Measurements from ENCODE around the gene GPS2.

DNA sequence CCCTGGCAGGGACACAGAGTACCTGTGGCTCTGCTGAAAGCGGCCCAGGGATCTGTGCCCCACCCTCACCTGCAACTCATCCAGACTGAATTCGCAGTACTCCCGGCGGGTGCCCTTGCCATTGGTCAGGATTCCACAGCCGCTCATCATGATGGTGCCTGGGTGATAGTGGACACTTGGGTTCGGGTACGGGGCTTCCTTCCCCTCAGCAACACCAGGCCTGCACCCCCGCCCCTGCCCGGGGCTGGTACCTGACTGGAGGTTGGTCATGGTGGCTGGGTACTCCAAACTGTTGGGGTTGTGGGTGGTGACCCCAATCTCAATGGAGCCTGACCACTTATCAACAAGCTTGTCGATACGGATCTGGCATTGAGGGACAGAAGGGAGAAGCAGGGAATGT is 11.0 kb upstream of the GPS2 start:
- TF ChIP-seq, protein P1, sequence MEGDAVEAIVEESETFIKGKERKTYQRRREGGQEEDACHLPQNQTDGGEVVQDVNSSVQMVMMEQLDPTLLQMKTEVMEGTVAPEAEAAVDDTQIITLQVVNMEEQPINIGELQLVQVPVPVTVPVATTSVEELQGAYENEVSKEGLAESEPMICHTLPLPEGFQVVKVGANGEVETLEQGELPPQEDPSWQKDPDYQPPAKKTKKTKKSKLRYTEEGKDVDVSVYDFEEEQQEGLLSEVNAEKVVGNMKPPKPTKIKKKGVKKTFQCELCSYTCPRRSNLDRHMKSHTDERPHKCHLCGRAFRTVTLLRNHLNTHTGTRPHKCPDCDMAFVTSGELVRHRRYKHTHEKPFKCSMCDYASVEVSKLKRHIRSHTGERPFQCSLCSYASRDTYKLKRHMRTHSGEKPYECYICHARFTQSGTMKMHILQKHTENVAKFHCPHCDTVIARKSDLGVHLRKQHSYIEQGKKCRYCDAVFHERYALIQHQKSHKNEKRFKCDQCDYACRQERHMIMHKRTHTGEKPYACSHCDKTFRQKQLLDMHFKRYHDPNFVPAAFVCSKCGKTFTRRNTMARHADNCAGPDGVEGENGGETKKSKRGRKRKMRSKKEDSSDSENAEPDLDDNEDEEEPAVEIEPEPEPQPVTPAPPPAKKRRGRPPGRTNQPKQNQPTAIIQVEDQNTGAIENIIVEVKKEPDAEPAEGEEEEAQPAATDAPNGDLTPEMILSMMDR (IDR thresholded peaks at IDR 0.05): no peak
- no peak for TF ChIP-seq POLR2A (IDR thresholded peaks at IDR 0.05)
